ENCODE results near the gene SLC39A1.

The SLC39A1 gene

GRCh38 chr1:153946622-153947241 is 16.6 kb downstream of the SLC39A1 start, which contains the start of gene DENND4B:
DENND4B (minus strand) TSS chr1:153946718; CDS start chr1:153944374, 2,344 bp downstream.
- DNase-seq = peak; percentile 64

GRCh38 chr1:153945795-153946621 is 17.3 kb downstream of the SLC39A1 start:
- DNase-seq = peak; percentile 56

- peak; percentile 60 for DNase-seq
Measured at GRCh38 chr1:153945131-153945794, 18.1 kb downstream of the SLC39A1 start.

DNA sequence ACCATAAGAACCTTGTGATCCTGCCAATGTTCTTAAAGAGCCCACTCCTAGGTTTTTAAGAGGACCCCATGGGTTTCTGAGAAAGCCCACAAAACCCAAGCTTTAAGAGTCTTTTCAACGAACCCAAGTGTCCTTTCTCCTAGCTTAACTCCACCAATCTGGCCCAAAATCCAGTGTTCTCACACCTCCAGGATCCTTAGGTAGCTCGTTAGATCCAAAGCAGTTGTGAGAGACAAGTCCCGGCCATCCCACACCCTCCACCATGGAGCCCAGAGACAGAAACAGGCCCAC is 18.6 kb downstream of the SLC39A1 start:
- DNase-seq = no peak

GRCh38 chr1:153944005-153944826 is 19.1 kb downstream of the SLC39A1 start:
- no peak for DNase-seq

DNA sequence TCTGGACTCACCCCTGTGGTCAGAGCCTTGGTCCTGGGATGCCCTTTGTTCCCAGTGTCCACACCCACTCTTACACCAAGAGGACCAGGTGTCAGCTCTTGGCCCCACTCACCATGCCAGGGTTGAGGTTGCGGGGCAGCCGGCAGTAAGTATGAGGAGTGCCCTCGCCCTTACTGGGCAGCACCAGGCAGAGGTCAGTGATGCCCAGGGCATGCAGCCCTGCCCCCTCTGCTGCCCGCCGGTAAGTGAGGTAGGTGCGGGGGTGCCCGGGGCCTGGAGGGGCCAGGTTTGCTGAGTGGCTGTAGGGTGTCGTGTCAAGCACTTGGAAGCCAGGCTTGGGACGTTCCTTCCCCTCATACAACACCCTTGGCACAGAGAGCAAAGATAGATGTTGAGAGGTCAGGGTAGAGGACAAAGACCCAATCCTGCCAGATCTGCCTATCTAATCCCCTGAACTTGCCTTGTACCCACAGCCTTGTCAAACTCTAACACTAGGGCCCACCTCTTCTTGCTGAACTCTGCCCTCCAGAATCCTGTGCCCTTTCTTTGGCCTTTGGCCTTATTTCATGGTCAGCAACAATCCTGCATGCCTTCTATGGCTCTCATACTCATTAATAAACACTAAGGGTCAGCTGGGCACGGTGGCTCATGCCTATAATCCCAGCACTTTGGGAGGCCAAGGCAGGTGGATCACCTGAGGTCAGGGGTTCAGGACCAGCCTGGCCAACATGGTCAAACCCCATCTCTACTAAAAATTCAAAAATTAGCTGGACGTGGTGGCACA is 20.4 kb downstream of the SLC39A1 start:
- DNase-seq = no peak

GRCh38 chr1:153941826-153942725 is 21.3 kb downstream of the SLC39A1 start:
- DNase-seq = no peak

- no peak for DNase-seq
Measured at GRCh38 chr1:153940756-153941155, 22.6 kb downstream of the SLC39A1 start.

DNA sequence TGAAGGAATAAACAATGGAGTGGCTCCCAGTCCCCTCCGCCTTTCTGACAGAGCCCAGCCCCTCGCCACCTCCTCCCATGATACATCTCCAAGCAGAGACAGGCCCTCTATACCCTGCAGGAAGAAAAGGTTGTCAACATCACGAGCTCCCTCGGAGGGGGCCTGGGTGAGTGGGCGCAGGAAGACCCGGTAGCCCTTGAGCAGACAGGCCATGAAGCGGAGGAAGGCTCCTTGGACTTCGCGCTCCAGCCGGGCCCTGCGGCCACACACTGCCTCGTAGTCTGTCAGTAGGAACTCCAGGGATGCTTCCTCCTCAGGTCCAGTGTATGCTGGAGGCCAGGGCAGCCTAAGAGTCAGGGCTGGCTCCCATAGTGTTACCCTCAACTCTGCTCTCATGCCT is 23.9 kb downstream of the SLC39A1 start:
- DNase-seq = no peak

DNA sequence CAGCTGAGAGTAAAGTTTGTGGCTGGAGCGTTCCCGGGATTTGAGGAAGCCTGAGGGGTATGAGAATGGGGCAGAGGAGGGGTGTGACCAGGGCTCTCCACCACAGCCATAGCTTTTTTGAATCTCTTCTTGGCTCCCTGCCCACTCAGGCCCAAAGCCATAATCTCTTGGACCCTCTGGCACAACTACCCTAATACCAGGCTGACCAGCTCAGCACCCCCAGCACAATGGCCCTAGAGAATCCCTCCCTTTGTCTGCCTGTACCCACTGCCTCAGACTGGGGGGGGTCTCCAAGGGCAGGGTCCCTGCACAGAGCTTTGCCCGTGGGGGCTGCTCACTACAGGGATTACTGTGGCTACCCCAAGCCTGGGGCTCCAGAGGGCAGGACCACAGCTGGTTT is 24.3 kb downstream of the SLC39A1 start:
- DNase-seq = no peak

DNA sequence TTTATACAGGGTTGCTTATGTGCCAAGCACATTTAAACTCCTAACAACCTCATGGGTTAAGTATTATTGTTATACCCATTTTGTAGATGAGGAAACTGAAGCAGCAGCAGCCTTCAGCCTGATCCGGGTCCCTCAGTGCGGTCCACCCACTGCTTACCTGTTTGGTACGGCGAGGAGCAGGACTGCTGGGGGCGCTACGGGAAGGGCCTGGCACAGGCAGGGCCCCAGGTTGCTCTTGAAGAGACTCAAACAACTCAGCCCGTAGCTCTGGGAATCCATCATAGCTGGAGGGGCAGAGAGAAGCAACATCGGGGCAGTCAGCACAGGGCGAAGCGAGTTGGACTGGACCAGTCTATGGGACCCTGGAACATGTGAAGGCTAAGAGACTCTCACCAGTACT is 26.0 kb downstream of the SLC39A1 start:
- no peak for DNase-seq

- DNase-seq = no peak
Measured at GRCh38 chr1:153936011-153936802, 27.1 kb downstream of the SLC39A1 start.

DNA sequence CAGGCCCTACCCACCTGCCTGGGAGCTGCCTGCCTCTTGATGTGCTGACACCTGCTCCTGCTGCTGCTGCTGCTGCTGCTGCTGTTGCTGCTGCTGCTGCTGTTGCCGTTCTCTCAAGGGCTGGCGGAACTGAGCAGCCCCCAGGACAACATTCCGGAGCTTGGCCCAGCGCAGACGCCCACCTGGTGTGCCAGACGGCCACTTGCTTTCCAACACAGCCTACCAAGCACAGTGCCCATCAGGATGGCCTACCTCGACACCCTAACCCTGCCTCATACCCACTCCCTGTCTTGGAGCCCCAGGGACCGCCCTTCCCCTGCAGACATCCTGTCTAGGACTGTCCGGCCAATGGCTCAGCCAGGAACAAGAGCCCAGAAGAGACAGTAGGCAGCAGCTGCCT is 28.6 kb downstream of the SLC39A1 start:
- no peak for DNase-seq

GRCh38 chr1:153933955-153934354 is 29.4 kb downstream of the SLC39A1 start:
- DNase-seq = no peak

GRCh38 chr1:153933430-153933829 is 29.9 kb downstream of the SLC39A1 start:
- no peak for DNase-seq

DNA sequence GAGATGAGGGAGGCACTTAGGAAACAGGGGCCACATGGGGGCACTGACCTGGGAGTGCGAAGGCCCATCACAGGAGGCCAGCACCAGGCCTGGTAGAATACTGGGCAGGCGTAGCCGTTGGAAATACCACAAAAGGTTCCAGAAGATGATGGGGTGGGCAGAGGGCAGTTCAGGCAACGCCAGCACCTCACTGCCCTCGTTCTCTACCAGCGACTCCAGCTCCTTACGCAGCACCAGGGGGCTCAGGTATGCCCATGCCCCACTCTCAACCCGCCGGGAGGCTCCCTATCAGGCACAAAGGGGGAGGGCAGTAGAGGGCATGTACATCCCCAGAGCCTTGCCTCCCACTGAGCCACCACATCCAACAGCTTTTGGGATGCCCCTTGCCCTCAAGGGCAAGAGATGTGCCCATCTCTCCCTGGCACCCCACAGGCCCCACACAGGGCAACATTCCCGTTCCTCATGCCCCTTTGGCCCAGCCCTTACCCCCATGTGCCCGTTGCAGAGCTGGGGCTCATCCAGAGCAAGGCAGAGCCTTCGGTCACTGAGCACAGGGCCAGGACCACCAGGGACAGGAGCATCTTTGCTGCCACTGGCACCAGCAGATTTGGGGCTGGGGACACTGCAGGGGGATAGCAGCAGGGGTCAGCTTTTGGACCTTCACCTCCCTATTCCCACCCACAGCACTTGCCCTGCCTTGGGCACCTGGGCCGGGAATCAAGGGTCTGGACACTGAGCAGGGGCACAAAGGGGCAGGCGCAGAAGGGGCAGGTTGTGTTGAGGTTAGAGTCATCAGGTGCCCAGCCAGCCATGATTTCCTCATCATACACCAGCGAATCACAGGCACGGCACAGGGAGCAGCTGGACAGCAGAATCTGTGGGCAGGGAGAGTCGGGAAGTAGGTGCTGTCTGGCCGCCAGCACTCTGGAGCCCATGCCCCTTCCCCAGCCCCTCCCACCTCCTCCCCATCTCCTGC is 30.9 kb downstream of the SLC39A1 start:
- no peak for DNase-seq

GRCh38 chr1:153929981-153930948 is 33.1 kb downstream of the SLC39A1 start:
- DNase-seq = no peak

- DNase-seq = no peak
Measured at GRCh38 chr1:153929426-153929825, 33.9 kb downstream of the SLC39A1 start.
